Stimulated activated CD8-positive, alpha-beta memory T cell treated with anti-CD3 and anti-CD28 coated beads, Interleukin-2, amount 100 ng/mL, for 48 hours (primary cell): Measurements from ENCODE around the gene OSBP2.

ENCODE experiments used
- DNase-seq, 2 donors: peaks; one replicate each; pipeline ENCODE4 v3.0.0-alpha.2; 2020; ENCODE audit warnings: low read depth in 2 of 2

Gene OSBP2

GRCh38 chr22:30933457-30933856 is 238.8 kb downstream of the OSBP2 start:
- no peak for DNase-seq

GRCh38 chr22:30934053-30934452 is 239.4 kb downstream of the OSBP2 start:
- no peak for DNase-seq

GRCh38 chr22:30940685-30941362 is 246.2 kb downstream of the OSBP2 start:
- DNase-seq: no peak

DNA sequence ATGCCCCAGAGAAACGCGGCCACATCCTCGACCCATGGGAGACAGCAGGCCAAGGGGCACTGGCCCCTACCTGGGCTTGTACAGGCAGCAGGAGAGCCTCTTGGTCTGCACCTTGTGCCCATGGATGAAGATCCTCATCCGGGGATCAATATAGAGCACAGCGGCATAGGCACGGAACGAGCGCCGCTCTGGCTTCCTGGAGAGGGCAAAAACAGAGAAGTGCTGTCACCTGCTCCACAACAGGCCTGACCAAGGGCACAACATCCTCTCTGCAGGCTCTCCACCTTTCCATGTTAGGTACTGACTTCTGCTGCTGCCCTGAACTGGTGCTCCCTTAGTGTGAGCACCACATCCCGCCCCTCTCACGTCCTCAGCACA is 246.7 kb downstream of the OSBP2 start:
- DNase-seq: no peak

DNA sequence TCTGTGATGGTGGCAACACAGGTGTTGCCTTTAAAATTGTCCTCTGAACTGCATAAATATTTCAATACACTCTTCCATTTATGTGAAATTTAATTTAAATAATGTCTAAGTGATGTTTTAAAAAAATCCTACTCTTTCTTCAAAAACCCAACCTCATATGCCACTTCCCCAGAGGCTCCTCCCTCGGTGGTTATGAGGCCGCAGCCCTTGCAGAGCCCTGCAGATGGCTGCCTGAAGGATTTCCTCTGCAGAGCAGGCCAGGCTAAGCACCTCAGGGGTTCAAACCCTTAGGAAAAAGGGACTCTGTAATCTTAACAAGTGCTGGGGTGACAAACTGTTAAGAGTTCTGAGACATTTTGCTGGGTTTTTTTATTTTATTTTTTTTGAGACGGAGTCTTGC is 248.7 kb downstream of the OSBP2 start:
- no peak for DNase-seq

- DNase-seq: no peak
Measured at GRCh38 chr22:30944986-30945385, 250.3 kb downstream of the OSBP2 start.

DNA sequence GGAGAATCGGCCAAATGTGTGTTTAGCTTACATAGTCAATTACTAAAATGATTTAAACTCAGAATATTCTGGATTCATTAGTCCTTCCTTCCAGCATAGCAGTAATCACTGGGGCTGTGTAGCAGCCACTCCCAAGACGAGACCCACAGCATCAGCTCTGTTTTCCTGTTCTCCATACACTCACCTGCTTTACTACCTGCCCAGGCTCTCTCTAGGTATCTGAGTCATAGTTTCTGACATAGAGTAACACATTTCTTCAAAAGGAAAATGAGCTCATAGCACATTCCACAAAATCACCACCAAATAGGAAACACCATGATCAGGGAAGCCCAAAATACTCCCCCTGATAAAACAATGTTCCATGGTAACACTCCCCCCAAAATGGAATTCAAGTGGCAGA is 251.0 kb downstream of the OSBP2 start:
- no peak for DNase-seq

DNA sequence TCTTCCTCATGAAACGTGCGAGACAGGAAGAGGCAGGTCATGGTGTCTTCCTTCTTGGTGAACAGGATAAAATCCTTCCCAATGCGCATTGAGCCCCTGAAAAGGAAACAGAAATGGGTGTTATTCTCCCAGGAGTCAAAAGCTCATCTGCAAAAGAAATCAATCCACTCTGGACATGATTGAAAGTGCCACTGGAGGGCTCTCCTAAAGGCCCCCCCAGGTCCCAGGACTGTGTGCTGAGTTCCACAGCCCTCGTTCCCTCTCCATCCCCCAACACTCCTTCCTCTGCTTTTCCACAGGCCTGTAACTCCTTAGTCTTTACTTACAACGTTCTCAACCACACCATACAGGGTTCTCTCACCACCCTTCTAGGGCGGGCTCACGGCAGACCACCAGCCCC is 251.7 kb downstream of the OSBP2 start:
- DNase-seq: no peak

- DNase-seq: no peak
Measured at GRCh38 chr22:30947173-30947815, 252.6 kb downstream of the OSBP2 start.

DNA sequence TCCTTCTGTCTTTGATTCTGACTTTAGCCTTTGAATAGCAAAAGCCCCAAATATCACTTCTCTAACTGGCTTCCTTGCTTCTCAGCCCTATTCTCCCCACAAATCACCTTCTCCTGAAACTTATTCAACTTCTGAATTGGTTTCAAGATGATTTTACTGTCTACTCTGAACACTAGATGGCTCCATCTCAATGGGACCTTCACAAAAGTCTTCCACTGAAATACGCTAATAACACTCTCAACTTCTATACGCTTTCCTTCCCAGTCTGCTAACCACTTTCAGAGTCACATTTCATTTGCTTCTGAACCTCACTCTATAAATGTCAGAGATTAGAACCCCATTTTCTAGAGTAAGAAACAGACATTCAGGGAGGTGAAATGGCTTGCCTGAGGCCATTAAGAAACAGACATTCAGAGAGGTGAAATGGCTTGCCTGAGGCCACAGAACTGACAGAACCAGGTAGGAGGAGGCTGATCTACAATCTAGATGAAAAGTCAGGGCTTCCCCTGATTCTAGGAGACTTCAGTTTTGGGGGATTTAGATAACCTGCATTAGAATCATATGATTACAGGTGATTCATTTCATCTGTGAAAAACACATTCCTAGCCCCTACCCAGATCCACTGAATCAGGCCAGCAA is 253.3 kb downstream of the OSBP2 start:
- DNase-seq: no peak

- DNase-seq: no peak
Measured at GRCh38 chr22:30948930-30949342, 254.3 kb downstream of the OSBP2 start.

GRCh38 chr22:30949934-30950660 is 255.4 kb downstream of the OSBP2 start:
- no peak for DNase-seq

- no peak for DNase-seq
Measured at GRCh38 chr22:30953206-30953605, 258.5 kb downstream of the OSBP2 start.

GRCh38 chr22:30955153-30955552 is 260.5 kb downstream of the OSBP2 start:
- no peak for DNase-seq
